ENCODE measurements around the gene SPAG17.
A peak's percentile ranks its signal among the peaks of the same experiment; 100 is the strongest.
"Not testable (repeated sequence)": the region's sequence is repeated elsewhere in the genome, so short reads cannot be mapped to it uniquely, and the experiment has no call there.

The SPAG17 gene

GRCh38 chr1:117976381-117976780, 208.6 kb downstream of the SPAG17 start:
- DNase-seq (ENCODE audit: low read depth) = no peak

GRCh38 chr1:117971777-117972176, 213.3 kb downstream of the SPAG17 start:
- no peak for DNase-seq (ENCODE audit: low read depth)

GRCh38 chr1:117970252-117970651, 214.8 kb downstream of the SPAG17 start:
- no peak for DNase-seq (ENCODE audit: low read depth)

- DNase-seq (ENCODE audit: low read depth) = no peak
Observed at GRCh38 chr1:117967881-117968280, 217.1 kb downstream of the SPAG17 start.

GRCh38 chr1:117967477-117967876, 217.6 kb downstream of the SPAG17 start:
- no peak for DNase-seq (ENCODE audit: low read depth)

GRCh38 chr1:117964290-117965038, 220.6 kb downstream of the SPAG17 start:
- DNase-seq (ENCODE audit: low read depth) = no peak

GRCh38 chr1:117959364-117959763, 225.7 kb downstream of the SPAG17 start:
- no peak for DNase-seq (ENCODE audit: low read depth)

GRCh38 chr1:117952386-117952785, 232.6 kb downstream of the SPAG17 start:
- DNase-seq (ENCODE audit: low read depth) = no peak

GRCh38 chr1:117942293-117942692, 242.7 kb downstream of the SPAG17 start:
- no peak for DNase-seq (ENCODE audit: low read depth)

GRCh38 chr1:117933769-117934168, 251.3 kb downstream of the SPAG17 start:
- no peak for DNase-seq (ENCODE audit: low read depth)

- DNase-seq (ENCODE audit: low read depth) = no peak
Observed at GRCh38 chr1:117932576-117932975, 252.5 kb downstream of the SPAG17 start.

GRCh38 chr1:117930484-117930883, 254.5 kb downstream of the SPAG17 start:
- no peak for DNase-seq (ENCODE audit: low read depth)

- DNase-seq (ENCODE audit: low read depth) = no peak
Observed at GRCh38 chr1:117930173-117930447, 254.9 kb downstream of the SPAG17 start.

GRCh38 chr1:117929343-117930172, 255.5 kb downstream of the SPAG17 start, which contains the start of the genes GDAP2 and WDR3:
Gene GDAP2, minus strand, starts transcription at chr1:117929621. Its CDS starts 9,264 bp downstream, at chr1:117920357.
Gene WDR3, plus strand, starts transcription at chr1:117929739. Its CDS starts 3,581 bp downstream, at chr1:117933320.
- DNase-seq (ENCODE audit: low read depth) = peak; percentile 89

GRCh38 chr1:117928881-117929342, 256.1 kb downstream of the SPAG17 start:
- no peak for DNase-seq (ENCODE audit: low read depth)

- DNase-seq (ENCODE audit: low read depth) = no peak
Observed at GRCh38 chr1:117925981-117926380, 259.0 kb downstream of the SPAG17 start.

- not testable (repeated sequence) for DNase-seq (ENCODE audit: low read depth)
Observed at GRCh38 chr1:117922717-117923116, 262.3 kb downstream of the SPAG17 start.

- no peak for DNase-seq (ENCODE audit: low read depth)
Observed at GRCh38 chr1:117921991-117922390, 263.0 kb downstream of the SPAG17 start.

- no peak for DNase-seq (ENCODE audit: low read depth)
Observed at GRCh38 chr1:117919376-117919775, 265.7 kb downstream of the SPAG17 start.

- DNase-seq (ENCODE audit: low read depth) = no peak
Observed at GRCh38 chr1:117911051-117911450, 274.0 kb downstream of the SPAG17 start.

GRCh38 chr1:117905019-117905418, 280.0 kb downstream of the SPAG17 start:
- DNase-seq (ENCODE audit: low read depth) = no peak

- no peak for DNase-seq (ENCODE audit: low read depth)
Observed at GRCh38 chr1:117904485-117904884, 280.5 kb downstream of the SPAG17 start.

Data from stimulated activated CD8-positive, alpha-beta memory T cell treated with anti-CD3 and anti-CD28 coated beads, Interleukin-12 subunit alpha, Interleukin-12 subunit beta, amount 100 ng/mL, for 4 hours (primary cell).